MM.1S (cell line): ENCODE results near the gene DPY19L3.

Source experiments
- EZH2 ChIP-seq: fragments of 300-600 bp; sonication (generic); optimal IDR thresholded peaks from 2 replicates; pipeline ENCODE3; 2017; ENCODE audit warnings: low read depth, mild to moderate bottlenecking, antibody characterized with exemption, low read length, mixed read lengths
- EZH2phosphoT487 ChIP-seq: fragments of 300-600 bp; sonication (generic); IDR thresholded peaks from 2 replicates; pipeline ENCODE4 v1.6.1; 2018; ENCODE audit warnings: antibody characterized with exemption, low read length
- TF ChIP-seq, protein P1 (sequence below): fragments of 300-600 bp; sonication (generic); IDR thresholded peaks from 2 replicates; pipeline ENCODE4 v1.5.1; 2016; ENCODE audit warnings: antibody characterized with exemption, low read length, mixed read lengths

DNA sequence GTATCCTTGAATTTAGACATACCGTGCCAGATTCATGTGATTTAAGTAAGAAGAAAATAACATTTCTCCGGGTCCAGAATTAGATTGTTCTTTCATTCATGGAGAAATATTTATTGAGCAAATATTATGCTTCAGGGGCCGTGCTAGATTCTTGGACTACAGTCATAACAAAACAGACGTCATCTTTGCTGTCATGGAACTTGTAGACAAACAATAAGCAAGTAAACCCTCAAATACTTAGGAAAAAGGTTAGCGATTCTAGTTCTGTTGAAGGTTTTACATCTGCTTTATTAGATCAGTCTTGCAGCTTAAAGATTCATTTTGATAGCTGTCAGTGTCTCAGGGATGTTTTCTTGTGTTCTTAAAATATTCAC is 43.3 kb upstream of the DPY19L3 start:
- TF ChIP-seq, protein P1, sequence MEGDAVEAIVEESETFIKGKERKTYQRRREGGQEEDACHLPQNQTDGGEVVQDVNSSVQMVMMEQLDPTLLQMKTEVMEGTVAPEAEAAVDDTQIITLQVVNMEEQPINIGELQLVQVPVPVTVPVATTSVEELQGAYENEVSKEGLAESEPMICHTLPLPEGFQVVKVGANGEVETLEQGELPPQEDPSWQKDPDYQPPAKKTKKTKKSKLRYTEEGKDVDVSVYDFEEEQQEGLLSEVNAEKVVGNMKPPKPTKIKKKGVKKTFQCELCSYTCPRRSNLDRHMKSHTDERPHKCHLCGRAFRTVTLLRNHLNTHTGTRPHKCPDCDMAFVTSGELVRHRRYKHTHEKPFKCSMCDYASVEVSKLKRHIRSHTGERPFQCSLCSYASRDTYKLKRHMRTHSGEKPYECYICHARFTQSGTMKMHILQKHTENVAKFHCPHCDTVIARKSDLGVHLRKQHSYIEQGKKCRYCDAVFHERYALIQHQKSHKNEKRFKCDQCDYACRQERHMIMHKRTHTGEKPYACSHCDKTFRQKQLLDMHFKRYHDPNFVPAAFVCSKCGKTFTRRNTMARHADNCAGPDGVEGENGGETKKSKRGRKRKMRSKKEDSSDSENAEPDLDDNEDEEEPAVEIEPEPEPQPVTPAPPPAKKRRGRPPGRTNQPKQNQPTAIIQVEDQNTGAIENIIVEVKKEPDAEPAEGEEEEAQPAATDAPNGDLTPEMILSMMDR: no peak
- no peak for TF ChIP-seq EZH2phosphoT487
- no peak for TF ChIP-seq EZH2
